CD4-positive, alpha-beta T cell (primary cell): ENCODE measurements around the gene ADCY2. TPM values are rescaled to one million over a fixed set of nuclear protein-coding genes. Genes with fewer than 3 reads are reported as not detected.

Experiments used
- ATAC-seq: fragments of 200-7000 bp; cut with Tn5 transposase; one replicate; pipeline ENCODE4 v1.10.0; 2022; ENCODE audit warnings: mild to moderate bottlenecking; ENCODE audit not compliant: poor library complexity
- CTCF ChIA-PET: fragments of 350-600 bp; sonication (Branson Sonifier 250); formaldehyde crosslinking; loops from one replicate; lab custom pipeline; 2021; ENCODE audit warnings: antibody characterized with exemption, inconsistent platforms; lab: Charles Lee
- POLR2A ChIA-PET: fragments of 350-600 bp; sonication (Branson Sonifier 250); formaldehyde crosslinking; loops from one replicate; lab custom pipeline; 2021; ENCODE audit warnings: antibody characterized with exemption, inconsistent platforms; lab: Charles Lee
- DNase-seq, 14 experiments: peaks; one replicate each; pipeline ENCODE4 v3.0.0-alpha.2; 2013 to 2020; ENCODE audit warnings: mixed read lengths in 2 of 14
- H3K27ac ChIP-seq, 2 donors: one replicate each; pipeline versions ENCODE4 v1.5.1 to v1.7.0; 2013; ENCODE audit warnings: low read length in 2 of 2, low read depth in 1 of 2, mild to moderate bottlenecking in 1 of 2
- H3K27me3 ChIP-seq, 2 experiments: 1 replicate in 1 of 2; 2 replicates in 1 of 2; pipeline versions ENCODE4 v1.6.1 to v1.7.0; 2013; ENCODE audit warnings: low read length in 2 of 2, control low read depth in 1 of 2, mild to moderate bottlenecking in 1 of 2, moderate library complexity in 1 of 2; ENCODE audit not compliant: insufficient read depth in 2 of 2, control insufficient read depth in 1 of 2
- H3K36me3 ChIP-seq: one replicate; pipeline ENCODE4 v1.6.1; 2013; ENCODE audit warnings: low read length, control low read depth; ENCODE audit not compliant: insufficient read depth
- H3K4me1 ChIP-seq: one replicate; pipeline ENCODE4 v1.6.1; 2013; ENCODE audit warnings: low read length, control low read depth; ENCODE audit not compliant: insufficient read depth
- H3K4me3 ChIP-seq: one replicate; pipeline ENCODE4 v1.5.1; 2013; ENCODE audit warnings: mild to moderate bottlenecking, low read length, moderate library complexity
- H3K9me3 ChIP-seq, 2 experiments: 1 replicate in 1 of 2; 2 replicates in 1 of 2; pipeline versions ENCODE4 v1.6.1 to v1.7.0; 2013; ENCODE audit warnings: low read length in 2 of 2, mild to moderate bottlenecking in 2 of 2, control low read depth in 1 of 2, moderate library complexity in 1 of 2; ENCODE audit not compliant: control insufficient read depth in 1 of 2, insufficient read depth in 1 of 2
- H3K27ac Mint-ChIP-seq: one replicate; pipeline ENCODE4 v1.8.0; 2020; ENCODE audit warnings: mixed read lengths
- H3K27me3 Mint-ChIP-seq: one replicate; pipeline ENCODE4 v1.8.0; 2021; ENCODE audit warnings: mixed read lengths
- H3K36me3 Mint-ChIP-seq: one replicate; pipeline ENCODE4 v1.8.0; 2021; ENCODE audit warnings: low read depth, mixed read lengths
- H3K4me1 Mint-ChIP-seq: one replicate; pipeline ENCODE4 v1.8.0; 2021; ENCODE audit warnings: low read depth, mixed read lengths
- H3K4me3 Mint-ChIP-seq: one replicate; pipeline ENCODE4 v1.8.0; 2020; ENCODE audit warnings: mild to moderate bottlenecking, mixed read lengths
- H3K9me3 Mint-ChIP-seq: one replicate; pipeline ENCODE4 v1.8.0; 2020; ENCODE audit warnings: mixed read lengths
- CTCF ChIP-seq: fragments of 200-600 bp; IDR thresholded peaks from one replicate; pipeline ENCODE4 v1.8.0; 2022; ENCODE audit warnings: antibody characterized with exemption, mild to moderate bottlenecking
- intact Hi-C, 2 experiments: fragments of 100-400 bp; cut with DNase I in 1 of 2; cut with micrococcal nuclease in 1 of 2; formaldehyde crosslinking; loops; one replicate each; pipeline versions ENCODE4 v1.15.1 to v1.9.0; 2023 to 2025; cut with DNase I, micrococcal nuclease
- total RNA-seq, 174 experiments: library from RNA in 2 of 174; stranded (reverse) in 2 of 174; gene quantifications; one replicate each; pipeline ENCODE4 v1.2.3 and lab custom pipeline; 2021 to 2026

ADCY2 gene
- total RNA-seq, 2 experiments from 2014 or later, result not detected

DNA sequence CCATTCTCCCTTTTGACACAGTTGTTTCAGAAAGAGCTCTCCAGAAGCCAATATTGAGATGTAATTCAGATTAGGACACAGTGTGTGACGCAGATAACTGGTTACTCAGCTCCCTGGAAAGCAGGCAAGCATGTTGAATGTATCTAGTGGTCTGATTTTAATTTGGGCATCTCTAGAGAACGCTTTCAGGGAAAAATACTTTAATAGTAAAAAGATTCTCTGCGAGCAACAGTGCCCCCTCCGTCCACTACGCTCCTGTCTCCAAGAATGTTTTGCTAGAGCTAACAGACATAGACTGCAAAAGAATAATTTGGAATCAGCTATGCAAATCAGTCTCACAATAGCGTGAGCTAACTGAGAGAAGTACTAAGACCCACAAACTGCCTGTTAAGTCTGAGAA, 431.7 kb downstream of the ADCY2 start:
- POLR2A ChIA-PET, result no interaction called here
- no peak for TF ChIP-seq CTCF
- CTCF ChIA-PET, result no interaction called here
- peaks cover 29% of the 10 kb centered on the region for H3K27me3 Mint-ChIP-seq
- H3K36me3 Mint-ChIP-seq, result no peaks in the 10 kb centered on the region
- Histone ChIP-seq H3K4me1 (no peaks in the 10 kb centered on the region), H3K27ac (no peak overlapping the region), H3K27me3 (peaks cover 0 to 4% of the 10 kb centered on the region in 2 experiments), H3K9me3 (no peaks in the 10 kb centered on the region), H3K4me3 (no peak overlapping the region), H3K36me3 (no peaks in the 10 kb centered on the region)
- intact Hi-C loops, result no loop called here
- no peaks in the 10 kb centered on the region for H3K4me1 Mint-ChIP-seq
- DNase-seq, result no peak
- H3K9me3 Mint-ChIP-seq, result no peaks in the 10 kb centered on the region
- no peak for ATAC-seq
- H3K27ac Mint-ChIP-seq, result no peak overlapping the region
- H3K4me3 Mint-ChIP-seq, result no peak overlapping the region

GRCh38 chr5:7828269-7828668, 432.3 kb downstream of the ADCY2 start:
- ATAC-seq (no peak), DNase-seq (no peak)
- Histone ChIP-seq H3K9me3 (no peaks in the 10 kb centered on the region), H3K36me3 (no peaks in the 10 kb centered on the region), H3K4me3 (no peak overlapping the region), H3K27me3 (peaks cover 0 to 4% of the 10 kb centered on the region in 2 experiments), H3K4me1 (no peaks in the 10 kb centered on the region), H3K27ac (no peak overlapping the region)
- ChIA-PET CTCF (no interaction called here), POLR2A (no interaction called here)
- no peaks in the 10 kb centered on the region for H3K36me3 Mint-ChIP-seq
- H3K27ac Mint-ChIP-seq, result no peak overlapping the region
- no peaks in the 10 kb centered on the region for H3K4me1 Mint-ChIP-seq
- no peak overlapping the region for H3K4me3 Mint-ChIP-seq
- no peaks in the 10 kb centered on the region for H3K9me3 Mint-ChIP-seq
- H3K27me3 Mint-ChIP-seq, result peaks cover 22% of the 10 kb centered on the region
- no peak for TF ChIP-seq CTCF
- intact Hi-C loops, result no loop called here

DNA sequence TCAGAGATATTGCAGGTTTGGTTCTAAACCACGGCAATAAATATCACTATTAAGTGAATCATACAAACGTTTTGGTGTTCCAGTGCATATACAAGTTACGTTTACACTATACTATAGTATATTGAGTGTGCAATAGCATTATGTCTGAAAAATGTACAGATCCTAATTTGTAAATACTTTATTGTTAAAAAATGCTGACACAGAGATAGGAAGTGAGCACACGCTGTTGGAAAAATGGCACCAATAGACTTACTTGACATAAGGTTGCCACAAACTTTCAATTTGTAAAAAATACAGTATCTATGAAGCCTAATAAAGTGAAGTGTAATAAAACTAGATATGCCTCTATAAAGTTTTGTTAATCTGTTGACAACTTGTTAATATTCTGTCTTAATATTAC, 439.0 kb downstream of the ADCY2 start:
- Histone ChIP-seq H3K36me3 (no peaks in the 10 kb centered on the region), H3K27me3 (peaks cover 2 to 4% of the 10 kb centered on the region in 2 experiments), H3K27ac (no peak overlapping the region), H3K4me3 (no peak overlapping the region), H3K4me1 (no peaks in the 10 kb centered on the region), H3K9me3 (no peaks in the 10 kb centered on the region)
- no peak overlapping the region for H3K27ac Mint-ChIP-seq
- no peak for DNase-seq
- ChIA-PET POLR2A (no interaction called here), CTCF (no interaction called here)
- no peaks in the 10 kb centered on the region for H3K4me1 Mint-ChIP-seq
- H3K4me3 Mint-ChIP-seq, result no peak overlapping the region
- intact Hi-C loops, result no loop called here
- H3K36me3 Mint-ChIP-seq, result no peaks in the 10 kb centered on the region
- H3K9me3 Mint-ChIP-seq, result no peaks in the 10 kb centered on the region
- H3K27me3 Mint-ChIP-seq, result peaks cover 12% of the 10 kb centered on the region
- ATAC-seq, result no peak
- no peak for TF ChIP-seq CTCF
